IMR-90 (cell line): ENCODE measurements around the gene PBXIP1. TPM values are rescaled to one million over a fixed set of nuclear protein-coding genes. Genes with fewer than 3 reads are reported as not detected.

ENCODE experiments used
- ATAC-seq: fragments of 200-7000 bp; cut with Tn5 transposase; 2 replicates; pipeline ENCODE4 v1.9.1; 2020; ENCODE audit warnings: low read depth, mild to moderate bottlenecking, moderate library complexity
- BruUV-seq: library from RNA; stranded (reverse); fragments of 400-500 nt; replicated peaks from 2 replicates; lab custom pipeline; 2021; lab: Mats Ljungman, UMichigan
- CTCF ChIA-PET: fragments of 300-600 bp; formaldehyde crosslinking; extraction: SDS; loops from one replicate; lab custom pipeline; 2021; ENCODE audit warnings: antibody characterized with exemption; lab: Yijun Ruan, JAX
- POLR2A ChIA-PET: fragments of 300-600 bp; sonication (Branson Sonifier 250); formaldehyde crosslinking; loops from one replicate; lab custom pipeline; 2022; ENCODE audit warnings: antibody characterized with exemption; ENCODE audit not compliant: unreplicated experiment; lab: Charles Lee
- DNase-seq: peaks from one replicate; pipeline ENCODE4 v3.0.0; 2013
- H2AFZ ChIP-seq: replicated peaks from 2 replicates; pipeline ENCODE3; 2013; ENCODE audit warnings: low read length, mild to moderate bottlenecking; ENCODE audit not compliant: poor library complexity
- H2AK5ac ChIP-seq: 2 replicates; pipeline ENCODE4 v1.6.1; 2013; ENCODE audit warnings: low read depth, low read length, inconsistent platforms
- H2AK9ac ChIP-seq: replicated peaks from 2 replicates; pipeline ENCODE3; 2013; ENCODE audit warnings: mild to moderate bottlenecking, low read depth, low read length, moderate library complexity; ENCODE audit not compliant: poor library complexity
- H2BK120ac ChIP-seq: 2 replicates; pipeline ENCODE4 v1.6.1; 2013; ENCODE audit warnings: low read depth, low read length, inconsistent platforms
- H2BK15ac ChIP-seq: 3 replicates; pipeline ENCODE4 v1.6.1; 2013; ENCODE audit warnings: low read depth, low read length, inconsistent platforms
- H2BK20ac ChIP-seq: 2 replicates; pipeline ENCODE4 v1.6.1; 2013; ENCODE audit warnings: low read depth, mild to moderate bottlenecking, inconsistent platforms, low read length, moderate library complexity
- H2BK5ac ChIP-seq: 2 replicates; pipeline ENCODE4 v1.6.1; 2013; ENCODE audit warnings: mild to moderate bottlenecking, low read depth, low read length, inconsistent platforms; ENCODE audit not compliant: poor library complexity, severe bottlenecking
- H3K14ac ChIP-seq: replicated peaks from 2 replicates; pipeline ENCODE4 v1.6.1; 2013; ENCODE audit warnings: low read depth, low read length, inconsistent platforms
- H3K18ac ChIP-seq: 2 replicates; pipeline ENCODE4 v1.6.1; 2013; ENCODE audit warnings: low read depth, low read length, control low read depth
- H3K23ac ChIP-seq: 2 replicates; pipeline ENCODE4 v1.6.1; 2013; ENCODE audit warnings: low read depth, low read length, inconsistent platforms
- H3K27ac ChIP-seq: 2 replicates; pipeline ENCODE4 v1.5.1; 2013; ENCODE audit warnings: mild to moderate bottlenecking, control low read depth, low read length; ENCODE audit not compliant: insufficient read depth
- H3K27me3 ChIP-seq: 2 replicates; pipeline ENCODE4 v1.6.1; 2013; ENCODE audit warnings: low read length; ENCODE audit not compliant: control insufficient read depth, insufficient read depth
- H3K36me3 ChIP-seq: 2 replicates; pipeline ENCODE4 v1.6.1; 2013; ENCODE audit warnings: low read length, mixed read lengths; ENCODE audit not compliant: control insufficient read depth, insufficient read depth
- H3K4ac ChIP-seq: 2 replicates; pipeline ENCODE4 v1.6.1; 2013; ENCODE audit warnings: low read depth, low read length, inconsistent platforms
- H3K4me1 ChIP-seq: 2 replicates; pipeline ENCODE4 v1.6.1; 2013; ENCODE audit warnings: low read length, mixed read lengths; ENCODE audit not compliant: control insufficient read depth, insufficient read depth
- H3K4me2 ChIP-seq: 2 replicates; pipeline ENCODE4 v1.6.1; 2013; ENCODE audit warnings: low read depth, mild to moderate bottlenecking, control low read depth, low read length, moderate library complexity
- H3K4me3 ChIP-seq: 2 replicates; pipeline ENCODE4 v1.5.1; 2013; ENCODE audit warnings: low read depth, mild to moderate bottlenecking, control low read depth, low read length, moderate library complexity; ENCODE audit not compliant: insufficient read depth
- H3K56ac ChIP-seq: 2 replicates; pipeline ENCODE4 v1.6.1; 2013; ENCODE audit warnings: low read length, inconsistent platforms; ENCODE audit not compliant: insufficient read depth; ENCODE audit errors: extremely low read depth
- H3K79me1 ChIP-seq, 2 experiments: 2 replicates each; pipeline ENCODE4 v1.6.1; 2013; ENCODE audit warnings: low read length in 2 of 2, inconsistent platforms in 1 of 2, low read depth in 1 of 2
- H3K9ac ChIP-seq: 2 replicates; pipeline ENCODE4 v1.6.1; 2013; ENCODE audit warnings: low read depth, low read length, control low read depth
- H3K9me1 ChIP-seq: 2 replicates; pipeline ENCODE4 v1.6.1; 2013; ENCODE audit warnings: low read length, inconsistent platforms; ENCODE audit not compliant: insufficient read depth
- H3K9me3 ChIP-seq: 2 replicates; pipeline ENCODE4 v1.6.1; 2013; ENCODE audit warnings: low read length; ENCODE audit not compliant: control insufficient read depth, insufficient read depth
- H4K20me1 ChIP-seq: 2 replicates; pipeline ENCODE4 v1.6.1; 2013; ENCODE audit warnings: low read length, inconsistent platforms; ENCODE audit not compliant: insufficient read depth
- H4K5ac ChIP-seq: 2 replicates; pipeline ENCODE4 v1.6.1; 2013; ENCODE audit warnings: mild to moderate bottlenecking, low read depth, low read length, control low read depth
- H4K8ac ChIP-seq, 2 experiments: 2 replicates each; pipeline ENCODE4 v1.6.1; 2013; ENCODE audit warnings: low read depth in 2 of 2, low read length in 2 of 2, control low read depth in 1 of 2, inconsistent platforms in 1 of 2
- H4K91ac ChIP-seq: 2 replicates; pipeline ENCODE4 v1.6.1; 2013; ENCODE audit warnings: low read depth, low read length, inconsistent platforms; ENCODE audit not compliant: insufficient read depth
- CHD1 ChIP-seq: IDR thresholded peaks from 2 replicates; pipeline ENCODE4 v1.6.1; 2012; ENCODE audit warnings: low read depth, low read length, improper control_type of control experiment
- CTCF ChIP-seq: conservative IDR thresholded peaks from 2 replicates; pipeline ENCODE4 v1.5.1; 2012; ENCODE audit warnings: mild to moderate bottlenecking, low read depth, low read length, improper control_type of control experiment
- MAZ ChIP-seq: IDR thresholded peaks from 2 replicates; pipeline ENCODE4 v1.6.1; 2012; ENCODE audit warnings: low read depth, mild to moderate bottlenecking, low read length, improper control_type of control experiment, moderate library complexity, borderline replicate concordance
- RAD21 ChIP-seq: IDR thresholded peaks from 2 replicates; pipeline ENCODE4 v1.6.1; 2012; ENCODE audit warnings: low read length, improper control_type of control experiment
- SMC3 ChIP-seq: fragments of 150-350 bp; IDR thresholded peaks from 2 replicates; pipeline ENCODE4 v1.6.1; 2016; ENCODE audit warnings: low read depth, mild to moderate bottlenecking, antibody characterized with exemption, low read length, moderate library complexity
- WGBS, 2 experiments: methylation state at CpG; one replicate each; pipeline versions ENCODE4 v1.1.5 to v1.1.7; 2013; ENCODE audit warnings: missing lambda C conversion rate in 2 of 2; ENCODE audit not compliant: insufficient read length in 1 of 2; ENCODE audit errors: extremely low coverage in 2 of 2; 5-methylcytosine and 5-hydroxymethylcytosine counted together
- dilution Hi-C: fragments of 300-500 bp; cut with HindIII; formaldehyde crosslinking; loops from one replicate; pipeline ENCODE4 v1.14.3; 2018; ENCODE audit warnings: low sequenced_read_pairs; ENCODE audit not compliant: unreplicated experiment
- in situ Hi-C: fragments of 300-500 bp; cut with MboI; formaldehyde crosslinking; loops from 3 replicates; pipeline ENCODE4 v1.14.3; 2019; ENCODE audit warnings: low sequenced_read_pairs, inconsistent platforms, mixed read lengths
- intact Hi-C: fragments of 100-400 bp; cut with micrococcal nuclease; formaldehyde crosslinking; loops from 2 replicates; pipeline ENCODE4 v1.10.0; 2022
- polyA plus RNA-seq, 3 experiments: library from polyadenylated mRNA; depleted of rRNA; stranded (reverse); fragments of >200 nt; gene quantifications; 2 replicates each; pipeline ENCODE4 v1.2.3, GENCODE V29; 2012; ENCODE audit warnings: low replicate concordance in 1 of 3
- total RNA-seq: library from RNA; depleted of rRNA; stranded (reverse); fragments of >200 nt; gene quantifications from 2 replicates; pipeline ENCODE4 v1.2.3, GENCODE V29; 2012

PBXIP1 gene
- total and polyA plus RNA-seq, 2 of the 4 experiments (the other 2 are of a cell fraction), result 28.3 to 44.2 TPM

DNA sequence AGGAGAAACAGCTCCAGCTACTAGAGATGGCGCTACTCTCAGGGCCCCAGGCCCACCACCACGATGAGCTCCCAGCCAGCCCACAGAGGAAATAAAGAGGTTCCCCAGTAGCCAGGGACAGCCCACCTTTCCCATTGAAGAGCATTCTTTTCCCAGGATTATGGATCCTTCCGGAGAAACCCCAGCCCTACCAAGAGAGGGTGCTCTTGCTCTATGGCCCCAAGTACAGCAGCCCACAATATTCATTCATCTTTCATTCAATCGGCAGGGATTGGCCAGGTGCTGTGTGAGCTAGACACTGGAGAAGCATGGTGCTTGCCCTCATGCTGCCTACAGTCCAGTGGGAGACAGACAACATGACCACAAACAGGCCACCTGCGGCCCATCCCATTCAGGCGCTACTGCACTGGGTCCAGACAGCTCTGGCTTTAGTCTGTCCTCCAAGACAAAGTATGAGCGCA, 49.2 kb downstream of the PBXIP1 start:
- in situ Hi-C loops (no loop called here), intact Hi-C loops (no loop called here), dilution Hi-C loops (no loop called here)
- ATAC-seq (no peak), DNase-seq (no peak)
- Histone ChIP-seq H4K5ac (no peak overlapping the region), H2BK5ac (no peak overlapping the region), H3K4me2 (no peak overlapping the region), H4K91ac (no peak overlapping the region), H3K56ac (no peak overlapping the region), H3K9me3 (peaks cover 18% of the 10 kb centered on the region), H3K14ac (no peak overlapping the region), H4K8ac (no peak overlapping the region), H3K4ac (no peak overlapping the region), H3K4me3 (no peak overlapping the region), H2BK120ac (no peak overlapping the region), H3K23ac (no peak overlapping the region), H2BK20ac (no peak overlapping the region), H2AK5ac (no peak overlapping the region), H2AK9ac (peak overlapping the region; percentile 23), H3K4me1 (no peaks in the 10 kb centered on the region; the same call in 1 of the 2 replicates), H3K9ac (no peak overlapping the region), H4K20me1 (no peaks in the 10 kb centered on the region), H3K18ac (no peak overlapping the region), H3K27ac (no peak overlapping the region), H2AFZ (no peak overlapping the region), H3K27me3 (peaks cover 30% of the 10 kb centered on the region), H3K9me1 (no peaks in the 10 kb centered on the region), H2BK15ac (no peak overlapping the region), H3K36me3 (no peaks in the 10 kb centered on the region), H3K79me1 (no peaks in the 10 kb centered on the region)
- TF ChIP-seq MAZ (no peak), CTCF (peak; percentile 28; the same call in 1 of the 2 replicates), CHD1 (no peak), RAD21 (peak; percentile 48), SMC3 (0 out of 2 replicates have a peak, but pooled peaks have one; percentile 11)
- no TSS peak for BruUV-seq
- POLR2A ChIA-PET, result no interaction called here
- WGBS, 2 experiments, result 96% methylated on average over 4 of the region's 7 CpGs; no CpG with 5 or more reads in 1 of the 2 experiments
- CTCF ChIA-PET, result no interaction called here
